ENCODE results near the gene FGD6. TPM values are rescaled to one million over a fixed set of nuclear protein-coding genes. Genes with fewer than 3 reads are reported as not detected.

The FGD6 gene
- total and polyA plus RNA-seq, 9 donors: 3.4 to 7.6 (median 4.0) TPM

DNA sequence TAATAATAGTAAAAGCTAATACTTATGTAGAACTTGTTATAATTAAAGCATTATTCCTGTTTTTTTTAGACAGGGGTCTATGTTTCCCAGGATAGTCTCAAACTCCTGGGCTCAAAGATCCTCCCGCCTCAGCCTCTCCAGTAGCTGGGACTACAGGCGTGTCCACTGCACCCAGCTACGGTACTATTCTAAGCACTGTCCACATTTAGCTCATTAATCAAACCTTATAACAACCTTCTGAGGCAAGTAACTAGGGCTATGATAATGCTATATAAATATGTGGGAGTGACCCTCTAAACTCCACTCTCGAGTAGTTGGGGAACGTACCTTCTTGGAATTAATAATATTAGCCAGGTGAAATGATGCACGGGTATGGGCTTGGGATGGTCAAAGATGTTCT, 83.2 kb downstream of the FGD6 start:
- no peak for DNase-seq
- peaks cover 9% of the 10 kb centered on the region for H3K36me3 ChIP-seq (ENCODE audit: control insufficient read depth, insufficient read depth, low read length)
- no peaks in the 10 kb centered on the region for H3K9me3 ChIP-seq (replicated peaks; ENCODE audit: control insufficient read depth, low read depth, low read length)
- no peaks in the 10 kb centered on the region for H3K27me3 ChIP-seq (ENCODE audit: control insufficient read depth, insufficient read depth, low read length)
- no peak overlapping the region for H3K27ac ChIP-seq (ENCODE audit: low read length)
- WGBS (ENCODE audit: insufficient coverage): 84% methylated on average over 2 of the region's 6 CpGs
- no peak overlapping the region for H3K4me3 ChIP-seq (ENCODE audit: low read length)
- no peaks in the 10 kb centered on the region for H3K4me1 ChIP-seq (ENCODE audit: control insufficient read depth, insufficient read depth, low read length)

DNA sequence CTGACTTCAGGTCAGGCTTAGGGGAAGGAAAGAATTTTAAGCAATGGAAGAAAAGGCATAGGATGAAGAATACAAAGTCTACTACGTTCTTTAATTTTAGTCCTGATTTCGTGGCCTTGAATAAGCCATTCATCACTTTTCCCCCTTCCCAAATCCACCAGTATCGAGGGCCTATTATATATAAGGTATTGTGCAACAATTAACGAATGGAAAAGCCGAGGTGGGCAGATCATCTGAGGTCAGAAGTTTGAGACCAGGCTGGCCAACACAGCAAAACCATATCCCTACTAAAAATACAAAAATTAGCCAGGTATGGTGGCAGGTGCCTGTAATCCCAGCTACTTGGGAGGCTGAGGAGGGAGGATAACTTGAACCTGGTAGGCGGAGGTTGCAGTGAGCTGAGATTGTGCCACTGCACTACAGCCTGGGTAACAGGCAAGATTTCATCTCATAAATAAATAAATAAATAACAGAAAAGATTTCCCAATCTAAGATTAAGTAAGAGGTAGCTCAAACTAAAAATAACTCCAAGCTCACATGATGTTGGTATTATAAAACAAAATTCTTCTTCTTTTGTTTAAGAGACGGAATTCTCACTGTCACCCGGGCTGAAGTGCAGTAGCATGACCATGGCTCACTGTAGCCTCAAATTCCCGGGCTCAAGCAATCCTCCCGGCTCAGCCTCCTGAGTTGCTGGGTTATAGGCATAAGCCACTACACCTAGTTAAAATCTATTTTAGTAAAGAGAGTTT, 85.5 kb downstream of the FGD6 start:
- no CpG with 5 or more reads among the region's 10 CpGs for WGBS (ENCODE audit: insufficient coverage)
- Histone ChIP-seq H3K27me3 (ENCODE audit: control insufficient read depth, insufficient read depth, low read length) (no peaks in the 10 kb centered on the region), H3K9me3 (replicated peaks; ENCODE audit: control insufficient read depth, low read depth, low read length) (no peaks in the 10 kb centered on the region), H3K36me3 (ENCODE audit: control insufficient read depth, insufficient read depth, low read length) (peaks cover 9% of the 10 kb centered on the region), H3K4me1 (ENCODE audit: control insufficient read depth, insufficient read depth, low read length) (no peaks in the 10 kb centered on the region), H3K4me3 (ENCODE audit: low read length) (no peak overlapping the region), H3K27ac (ENCODE audit: low read length) (no peak overlapping the region)
- no peak for DNase-seq

DNA sequence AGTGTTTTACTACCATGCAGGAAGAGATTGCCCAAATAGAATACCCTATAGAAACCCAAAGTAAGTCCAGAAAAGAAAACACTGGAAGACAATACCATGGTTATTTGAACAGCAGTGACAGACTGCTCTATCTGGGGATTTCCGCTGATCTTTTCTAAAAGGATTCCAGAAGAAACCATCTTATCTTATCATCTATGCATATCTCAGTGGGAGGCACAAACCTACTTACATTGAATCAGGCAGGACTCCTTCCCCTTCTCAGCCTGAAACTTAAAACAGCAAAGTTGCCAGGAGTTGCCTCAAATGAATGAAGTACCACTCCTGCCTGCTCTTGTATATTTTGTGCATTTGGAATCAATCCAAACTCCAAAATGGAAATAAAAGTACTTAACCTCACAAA, 87.2 kb downstream of the FGD6 start:
- no peak for DNase-seq
- H3K27me3 ChIP-seq (ENCODE audit: control insufficient read depth, insufficient read depth, low read length): no peaks in the 10 kb centered on the region
- H3K9me3 ChIP-seq (replicated peaks; ENCODE audit: control insufficient read depth, low read depth, low read length): no peaks in the 10 kb centered on the region
- WGBS (ENCODE audit: insufficient coverage): no CpG with 5 or more reads among the region's 1 CpG
- no peak overlapping the region for H3K4me3 ChIP-seq (ENCODE audit: low read length)
- H3K27ac ChIP-seq (ENCODE audit: low read length): no peak overlapping the region
- no peaks in the 10 kb centered on the region for H3K4me1 ChIP-seq (ENCODE audit: control insufficient read depth, insufficient read depth, low read length)
- peaks cover 9% of the 10 kb centered on the region for H3K36me3 ChIP-seq (ENCODE audit: control insufficient read depth, insufficient read depth, low read length)

DNA sequence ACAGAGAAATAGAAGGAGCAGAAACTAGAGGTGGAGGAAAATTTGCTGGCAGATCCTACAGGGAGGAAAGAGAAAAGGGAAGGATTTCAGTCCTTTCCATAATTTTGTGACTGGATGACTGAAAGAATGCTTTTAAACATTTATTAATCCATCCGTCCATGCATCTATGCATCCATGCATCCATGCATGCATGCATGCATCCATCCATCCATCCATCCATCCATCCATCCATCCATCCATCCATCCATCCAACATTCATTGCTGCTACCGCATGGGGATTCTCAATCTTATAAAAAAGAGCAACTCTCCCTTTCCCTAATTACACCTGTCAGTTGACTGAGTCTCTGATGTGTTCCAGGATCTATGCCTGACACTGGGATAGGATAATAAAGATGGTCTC, 88.2 kb downstream of the FGD6 start:
- WGBS (ENCODE audit: insufficient coverage): 100% methylated on average over 1 of the region's 2 CpGs
- H3K4me1 ChIP-seq (ENCODE audit: control insufficient read depth, insufficient read depth, low read length): no peaks in the 10 kb centered on the region
- no peak for DNase-seq
- H3K27ac ChIP-seq (ENCODE audit: low read length): no peak overlapping the region
- no peaks in the 10 kb centered on the region for H3K9me3 ChIP-seq (replicated peaks; ENCODE audit: control insufficient read depth, low read depth, low read length)
- no peak overlapping the region for H3K4me3 ChIP-seq (ENCODE audit: low read length)
- no peaks in the 10 kb centered on the region for H3K27me3 ChIP-seq (ENCODE audit: control insufficient read depth, insufficient read depth, low read length)
- H3K36me3 ChIP-seq (ENCODE audit: control insufficient read depth, insufficient read depth, low read length): peaks cover 3% of the 10 kb centered on the region

DNA sequence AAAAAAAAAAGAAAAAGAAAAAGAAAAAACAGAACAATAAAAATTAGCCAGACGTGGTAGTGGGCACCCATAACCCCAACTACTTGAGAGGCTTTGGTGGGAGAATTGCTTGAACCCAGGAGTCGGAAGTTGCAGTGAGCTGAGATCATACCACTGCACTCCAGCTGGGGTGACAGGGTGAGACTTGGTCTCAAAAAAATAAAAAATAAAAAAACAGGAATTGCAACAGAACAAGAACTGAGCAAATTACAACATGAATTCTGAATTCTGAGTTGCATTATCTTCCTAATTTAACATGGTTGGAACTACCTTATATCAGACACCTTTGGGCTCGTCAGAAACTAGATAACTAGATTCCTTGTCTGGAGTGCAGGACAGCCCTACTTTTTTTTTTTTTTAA, 90.5 kb downstream of the FGD6 start:
- Histone ChIP-seq H3K36me3 (ENCODE audit: control insufficient read depth, insufficient read depth, low read length) (peaks cover 2% of the 10 kb centered on the region), H3K27me3 (ENCODE audit: control insufficient read depth, insufficient read depth, low read length) (no peaks in the 10 kb centered on the region), H3K4me3 (ENCODE audit: low read length) (no peak overlapping the region), H3K27ac (ENCODE audit: low read length) (no peak overlapping the region), H3K9me3 (replicated peaks; ENCODE audit: control insufficient read depth, low read depth, low read length) (no peaks in the 10 kb centered on the region), H3K4me1 (ENCODE audit: control insufficient read depth, insufficient read depth, low read length) (no peaks in the 10 kb centered on the region)
- WGBS (ENCODE audit: insufficient coverage): no CpG with 5 or more reads among the region's 3 CpGs
- no peak for DNase-seq

DNA sequence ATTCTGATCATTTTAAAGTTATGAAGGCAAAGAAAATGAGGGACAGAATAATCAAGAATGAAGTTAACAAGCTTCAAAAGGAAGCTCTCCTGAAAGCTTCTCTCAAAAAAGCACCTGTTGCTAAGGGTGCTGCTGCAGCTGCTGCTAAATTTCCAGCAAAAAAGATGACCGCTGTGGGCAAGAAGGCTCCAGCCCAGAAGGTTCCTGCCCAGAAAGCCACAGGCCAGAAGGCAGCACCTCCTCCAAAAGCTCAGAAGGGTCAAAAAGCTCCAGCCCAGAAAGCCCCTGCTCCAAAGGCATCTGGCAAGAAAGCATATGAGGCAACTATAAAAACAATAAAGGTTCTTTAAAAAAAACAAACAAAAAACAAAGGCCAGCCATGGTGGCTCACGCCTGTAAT, 91.2 kb downstream of the FGD6 start:
- Histone ChIP-seq H3K36me3 (ENCODE audit: control insufficient read depth, insufficient read depth, low read length) (no peaks in the 10 kb centered on the region), H3K4me3 (ENCODE audit: low read length) (no peak overlapping the region), H3K27me3 (ENCODE audit: control insufficient read depth, insufficient read depth, low read length) (no peaks in the 10 kb centered on the region), H3K9me3 (replicated peaks; ENCODE audit: control insufficient read depth, low read depth, low read length) (no peaks in the 10 kb centered on the region), H3K4me1 (ENCODE audit: control insufficient read depth, insufficient read depth, low read length) (no peaks in the 10 kb centered on the region), H3K27ac (ENCODE audit: low read length) (no peak overlapping the region)
- 100% methylated on average over 1 of the region's 2 CpGs for WGBS (ENCODE audit: insufficient coverage)
- DNase-seq: no peak

DNA sequence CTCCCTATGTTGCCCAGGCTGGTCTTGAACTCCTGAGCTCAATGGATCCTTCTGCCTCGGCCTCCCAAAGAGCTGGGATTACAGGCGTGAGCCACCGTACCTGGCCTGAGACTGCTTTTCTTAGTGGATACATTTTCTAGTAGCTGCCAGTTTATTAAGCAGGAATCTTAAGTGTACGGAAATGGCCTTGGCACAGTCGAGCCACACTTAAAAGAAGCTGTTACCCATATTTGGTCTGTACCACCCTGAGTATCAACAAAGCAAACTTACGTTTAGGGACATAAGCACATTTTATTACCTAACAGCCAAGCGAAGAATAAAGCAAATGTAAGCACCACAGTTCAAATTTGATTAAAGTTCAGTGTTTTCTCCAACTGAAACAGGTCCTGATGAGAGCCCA, 93.2 kb downstream of the FGD6 start:
- no peaks in the 10 kb centered on the region for H3K36me3 ChIP-seq (ENCODE audit: control insufficient read depth, insufficient read depth, low read length)
- DNase-seq: no peak
- H3K4me3 ChIP-seq (ENCODE audit: low read length): no peak overlapping the region
- no peaks in the 10 kb centered on the region for H3K4me1 ChIP-seq (ENCODE audit: control insufficient read depth, insufficient read depth, low read length)
- WGBS (ENCODE audit: insufficient coverage): 97% methylated on average over 5 of the region's 7 CpGs
- no peaks in the 10 kb centered on the region for H3K9me3 ChIP-seq (replicated peaks; ENCODE audit: control insufficient read depth, low read depth, low read length)
- no peaks in the 10 kb centered on the region for H3K27me3 ChIP-seq (ENCODE audit: control insufficient read depth, insufficient read depth, low read length)
- H3K27ac ChIP-seq (ENCODE audit: low read length): no peak overlapping the region

DNA sequence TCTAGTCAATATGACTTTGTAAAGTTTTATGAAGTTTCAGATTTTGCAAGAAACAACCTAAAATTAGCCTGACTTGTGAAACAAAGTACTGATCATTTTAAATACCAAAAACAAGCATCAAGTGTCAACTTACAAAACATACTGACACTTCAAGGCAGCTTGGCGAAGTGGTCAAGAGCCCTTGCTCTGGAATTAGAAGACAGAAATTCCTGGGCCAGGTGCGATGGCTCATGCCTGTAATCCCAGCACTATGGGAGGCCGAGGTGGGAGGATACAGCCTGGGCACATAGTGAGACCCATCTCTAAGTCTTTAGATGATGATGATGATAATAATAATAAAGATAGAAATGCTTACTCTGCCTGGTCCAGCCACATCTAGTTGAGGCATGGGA, 98.5 kb downstream of the FGD6 start:
- no peaks in the 10 kb centered on the region for H3K4me1 ChIP-seq (ENCODE audit: control insufficient read depth, insufficient read depth, low read length)
- H3K4me3 ChIP-seq (ENCODE audit: low read length): no peak overlapping the region
- no peaks in the 10 kb centered on the region for H3K36me3 ChIP-seq (ENCODE audit: control insufficient read depth, insufficient read depth, low read length)
- H3K27me3 ChIP-seq (ENCODE audit: control insufficient read depth, insufficient read depth, low read length): no peaks in the 10 kb centered on the region
- no peak for DNase-seq
- 58% methylated on average over 2 of the region's 3 CpGs for WGBS (ENCODE audit: insufficient coverage)
- H3K9me3 ChIP-seq (replicated peaks; ENCODE audit: control insufficient read depth, low read depth, low read length): no peaks in the 10 kb centered on the region
- H3K27ac ChIP-seq (ENCODE audit: low read length): no peak overlapping the region

DNA sequence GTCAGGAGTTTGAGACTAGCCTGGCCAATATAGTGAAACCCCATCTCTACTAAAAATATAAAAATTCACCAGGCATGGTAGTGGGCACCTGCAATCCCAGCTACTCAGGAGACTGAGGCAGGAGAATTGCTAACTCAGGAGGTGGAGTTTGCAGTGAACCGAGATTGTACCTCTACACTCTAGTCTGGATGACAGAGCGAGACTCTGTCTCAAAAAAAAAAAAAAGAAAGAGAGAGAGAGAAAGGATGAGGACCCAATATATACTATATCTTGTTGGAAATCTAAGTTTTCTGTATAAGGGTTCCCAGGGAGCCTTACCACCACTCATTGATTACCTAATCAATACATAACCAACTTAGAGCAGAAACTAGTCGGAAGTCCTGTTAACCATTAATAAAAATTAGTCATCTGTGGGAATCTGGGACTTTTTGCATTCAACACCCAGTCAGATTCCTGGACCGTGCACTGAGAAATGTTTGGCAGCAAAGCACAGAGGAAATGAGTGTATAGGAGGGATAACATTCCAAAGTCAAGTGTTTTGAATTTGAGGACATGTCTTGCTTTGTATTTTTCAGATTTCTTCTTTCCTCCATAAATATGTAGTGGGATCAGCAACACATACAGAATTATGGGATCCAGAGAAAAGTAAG, 99.0 kb downstream of the FGD6 start:
- no peaks in the 10 kb centered on the region for H3K9me3 ChIP-seq (replicated peaks; ENCODE audit: control insufficient read depth, low read depth, low read length)
- no peak overlapping the region for H3K4me3 ChIP-seq (ENCODE audit: low read length)
- H3K27ac ChIP-seq (ENCODE audit: low read length): no peak overlapping the region
- DNase-seq: peak; percentile 28
- WGBS (ENCODE audit: insufficient coverage): no CpG with 5 or more reads among the region's 4 CpGs
- H3K4me1 ChIP-seq (ENCODE audit: control insufficient read depth, insufficient read depth, low read length): no peaks in the 10 kb centered on the region
- no peaks in the 10 kb centered on the region for H3K27me3 ChIP-seq (ENCODE audit: control insufficient read depth, insufficient read depth, low read length)
- no peaks in the 10 kb centered on the region for H3K36me3 ChIP-seq (ENCODE audit: control insufficient read depth, insufficient read depth, low read length)

DNA sequence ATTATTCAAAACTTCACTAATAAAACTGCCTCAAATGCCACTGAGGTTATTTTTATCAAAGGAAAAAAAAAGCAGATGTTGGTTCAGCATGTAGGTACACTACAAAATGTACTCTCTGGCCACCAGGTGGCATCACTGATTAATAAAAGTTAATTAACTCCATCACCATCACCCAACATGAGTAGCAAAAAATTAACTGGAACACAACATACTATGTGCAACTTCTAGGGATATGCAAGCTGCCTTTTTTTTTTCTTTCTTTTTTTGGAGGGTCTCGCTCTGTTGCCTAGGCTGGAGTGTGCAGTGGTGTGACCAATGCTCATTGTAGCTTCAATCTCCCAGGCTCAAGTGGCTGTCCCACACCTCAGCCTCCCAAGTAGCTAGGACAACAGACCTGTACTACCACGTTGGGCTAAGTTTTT, 100.1 kb downstream of the FGD6 start:
- H3K9me3 ChIP-seq (replicated peaks; ENCODE audit: control insufficient read depth, low read depth, low read length): no peaks in the 10 kb centered on the region
- H3K4me1 ChIP-seq (ENCODE audit: control insufficient read depth, insufficient read depth, low read length): no peaks in the 10 kb centered on the region
- WGBS (ENCODE audit: insufficient coverage): no CpG with 5 or more reads among the region's 2 CpGs
- H3K36me3 ChIP-seq (ENCODE audit: control insufficient read depth, insufficient read depth, low read length): no peaks in the 10 kb centered on the region
- DNase-seq: peak; percentile 81
- H3K4me3 ChIP-seq (ENCODE audit: low read length): no peak overlapping the region
- no peaks in the 10 kb centered on the region for H3K27me3 ChIP-seq (ENCODE audit: control insufficient read depth, insufficient read depth, low read length)
- no peak overlapping the region for H3K27ac ChIP-seq (ENCODE audit: low read length)
